NB4 (cell line): ENCODE data around the gene INKA1.
"Not testable (repeated sequence)": the region's sequence is repeated elsewhere in the genome, so short reads cannot be mapped to it uniquely, and the experiment has no call there.

Experiments used
- DNase-seq: peaks from one replicate; pipeline ENCODE4 v3.0.0; 2010; ENCODE audit warnings: low read depth
- H3K4me3 ChIP-seq: one replicate; pipeline ENCODE4 v1.5.1; 2011; ENCODE audit warnings: mild to moderate bottlenecking, low read depth, low read length, moderate library complexity
- CTCF ChIP-seq: IDR thresholded peaks from one replicate; pipeline ENCODE4 v1.5.1; 2012; ENCODE audit warnings: low read depth, low read length
- MAX ChIP-seq: IDR thresholded peaks from 2 replicates; pipeline ENCODE4 v1.6.1; 2011; ENCODE audit warnings: low read depth, low read length
- MYC ChIP-seq: IDR thresholded peaks from 2 replicates; pipeline ENCODE4 v1.6.1; 2011; ENCODE audit warnings: low read depth, low read length
- POLR2A ChIP-seq: IDR thresholded peaks from 2 replicates; pipeline ENCODE4 v1.6.1; 2011; ENCODE audit warnings: mild to moderate bottlenecking; ENCODE audit not compliant: insufficient read length; ENCODE audit errors: extremely low read depth

INKA1 gene

GRCh38 chr3:49763981-49764380 is 39.1 kb upstream of the INKA1 start:
- TF ChIP-seq MAX, result no peak
- TF ChIP-seq CTCF, result no peak
- TF ChIP-seq MYC, result no peak
- no peak for TF ChIP-seq POLR2A
- no peak overlapping the region for H3K4me3 ChIP-seq
- DNase-seq, result no peak

GRCh38 chr3:49769286-49769915 is 33.7 kb upstream of the INKA1 start:
- H3K4me3 ChIP-seq, result no peak overlapping the region
- DNase-seq, result no peak
- TF ChIP-seq POLR2A, result no peak
- TF ChIP-seq MAX, result no peak
- no peak for TF ChIP-seq CTCF
- no peak for TF ChIP-seq MYC

GRCh38 chr3:49769926-49770325 is 33.1 kb upstream of the INKA1 start:
- H3K4me3 ChIP-seq, result no peak overlapping the region
- DNase-seq, result no peak
- no peak for TF ChIP-seq MYC
- no peak for TF ChIP-seq POLR2A
- no peak for TF ChIP-seq MAX
- no peak for TF ChIP-seq CTCF

DNA sequence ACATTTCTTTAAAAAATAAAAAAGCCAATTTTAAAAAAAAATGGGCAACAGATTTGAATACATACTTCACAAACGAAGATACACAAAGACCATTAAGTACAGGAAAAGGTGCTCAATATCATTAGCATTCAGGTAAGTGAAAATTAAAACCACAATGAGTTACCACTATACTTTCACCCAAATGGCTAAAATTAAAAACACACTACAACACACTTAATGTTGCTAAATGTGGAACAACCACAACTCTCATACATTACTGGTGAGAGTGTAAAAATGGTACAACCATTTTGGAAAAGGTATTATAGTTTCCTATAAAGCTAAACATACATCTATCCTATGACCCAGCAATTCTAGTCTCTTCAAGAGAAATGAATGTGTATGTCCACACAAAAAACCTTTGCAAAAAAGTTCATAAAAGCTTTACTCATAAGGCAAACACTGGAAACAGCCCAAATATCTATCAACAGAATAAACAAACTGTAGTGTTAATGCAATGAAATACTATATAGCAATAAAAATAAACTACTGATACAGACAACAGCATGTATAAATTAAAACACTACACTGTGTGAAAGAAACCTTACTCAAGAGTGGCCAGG is 31.6 kb upstream of the INKA1 start:
- TF ChIP-seq POLR2A (no peak), MYC (no peak)
- no peak for DNase-seq

DNA sequence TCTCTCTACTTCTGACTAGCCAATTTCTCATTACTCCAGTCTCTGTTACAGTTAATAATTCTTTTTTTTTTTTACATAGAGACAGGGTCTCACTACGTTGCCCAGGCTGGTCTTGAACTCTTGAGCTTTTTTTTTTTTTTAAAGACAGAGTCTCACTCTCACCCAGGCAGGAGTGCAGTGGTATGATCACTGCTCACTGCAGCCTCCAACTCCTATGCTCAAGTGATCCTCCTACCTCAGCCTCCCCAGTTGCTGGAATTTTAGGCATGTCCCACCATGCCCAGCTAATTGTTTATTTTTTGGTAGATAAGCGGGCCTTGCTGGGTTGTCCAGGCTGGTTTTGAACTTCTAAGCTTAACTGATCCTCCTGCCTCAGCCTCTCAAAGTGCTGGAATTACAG is 30.4 kb upstream of the INKA1 start:
- no peak for DNase-seq
- H3K4me3 ChIP-seq, result no peak overlapping the region
- no peak for TF ChIP-seq POLR2A
- no peak for TF ChIP-seq MYC
- TF ChIP-seq CTCF, result no peak
- no peak for TF ChIP-seq MAX

More for the DNA sequence above, 31.6 kb upstream of the INKA1 start:
- no peak overlapping the region for H3K4me3 ChIP-seq

- TF ChIP-seq MAX, result no peak
- no peak for DNase-seq
- H3K4me3 ChIP-seq, result no peak overlapping the region
These were observed 27.5 kb upstream of the INKA1 start for GRCh38 chr3:49775538-49775937.

DNA sequence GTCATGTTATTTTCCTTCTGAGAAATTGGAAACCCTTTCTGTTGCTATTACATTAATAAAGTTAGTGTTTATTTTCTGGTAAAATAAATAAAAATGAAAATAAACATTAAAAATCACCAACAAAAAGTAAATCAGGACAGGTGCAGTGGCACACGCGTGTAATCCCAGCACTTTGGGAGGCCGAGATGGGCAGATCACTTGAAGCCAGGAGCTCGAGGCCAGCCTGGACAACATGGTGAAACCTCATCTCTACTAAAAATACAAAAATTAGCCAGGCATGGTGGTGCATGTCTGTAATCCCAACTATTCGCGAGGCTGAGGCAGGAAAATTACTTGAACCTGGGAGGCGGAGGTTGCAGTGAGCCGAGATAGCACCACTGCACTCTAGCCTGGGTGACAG is 27.0 kb upstream of the INKA1 start:
- DNase-seq, H3K4me3 ChIP-seq: not testable (repeated sequence)
